PFSK-1 (cell line): ENCODE results near the gene STK33.

Experiments used
- FOXP2 ChIP-seq: optimal IDR thresholded peaks from 2 replicates; pipeline ENCODE3; 2011; ENCODE audit warnings: borderline replicate concordance, control low read depth, inconsistent platforms; ENCODE audit not compliant: insufficient read depth; ENCODE audit errors: extremely low read length, extremely low read depth
- POLR2AphosphoS5 ChIP-seq: IDR thresholded peaks from 2 replicates; pipeline ENCODE4 v1.6.1; 2012; ENCODE audit warnings: low read depth, mild to moderate bottlenecking, control low read depth, low read length, moderate library complexity
- SIN3A ChIP-seq: IDR thresholded peaks from 2 replicates; pipeline ENCODE4 v1.6.1; 2012; ENCODE audit warnings: mild to moderate bottlenecking, low read length, moderate library complexity, borderline replicate concordance; ENCODE audit not compliant: insufficient read depth
- TAF1 ChIP-seq: IDR thresholded peaks from 2 replicates; pipeline ENCODE4 v1.6.1; 2012; ENCODE audit warnings: low read length, control low read depth, borderline replicate concordance; ENCODE audit not compliant: insufficient read depth
- TF ChIP-seq, protein P1 (sequence below), 2 experiments: IDR thresholded peaks; 2 replicates each; pipeline versions ENCODE4 v1.6.1 to v1.8.0; 2011 to 2012; ENCODE audit warnings: low read depth in 2 of 2, low read length in 2 of 2, control low read depth in 1 of 2, inconsistent platforms in 1 of 2, mild to moderate bottlenecking in 1 of 2, moderate library complexity in 1 of 2; ENCODE audit not compliant: insufficient read depth in 1 of 2

DNA sequence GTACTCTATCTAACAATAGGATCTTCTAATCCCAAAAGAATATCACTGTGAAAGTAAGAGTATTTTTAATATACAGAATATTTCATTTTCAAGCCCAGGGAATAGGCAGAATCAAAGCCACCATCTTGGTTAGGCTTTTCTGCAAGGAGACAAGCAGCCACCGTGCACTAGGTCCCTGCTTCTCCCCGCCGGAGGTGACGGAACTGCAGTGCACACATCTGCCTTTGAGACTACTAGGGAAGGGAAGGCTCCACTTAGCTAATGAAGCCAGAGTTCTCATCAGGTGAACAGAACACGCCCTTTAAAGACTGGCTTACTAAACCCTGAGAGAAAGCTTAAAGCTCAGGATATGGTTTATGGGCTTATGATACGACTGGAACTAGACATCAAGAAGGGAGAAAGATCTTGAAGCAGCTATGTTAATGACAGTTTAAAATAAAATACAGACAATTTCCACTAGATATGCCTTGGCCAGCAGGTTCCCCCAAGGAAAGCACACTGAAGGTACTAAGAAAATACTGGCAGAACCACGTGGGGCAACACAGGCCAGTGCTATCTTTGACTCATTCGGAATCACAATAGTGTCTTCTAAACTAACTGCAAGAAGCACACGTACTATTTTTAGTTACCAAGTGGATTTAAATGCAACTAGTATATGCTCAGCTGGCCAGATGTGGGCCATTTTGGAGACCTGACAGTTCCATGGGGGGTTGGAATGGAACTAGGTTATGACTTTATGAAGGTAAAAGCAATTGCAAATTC, 203.0 kb downstream of the STK33 start:
- no peak for TF ChIP-seq TAF1
- TF ChIP-seq POLR2AphosphoS5 = no peak
- TF ChIP-seq FOXP2 = no peak
- no peak for TF ChIP-seq SIN3A
- TF ChIP-seq, protein P1, sequence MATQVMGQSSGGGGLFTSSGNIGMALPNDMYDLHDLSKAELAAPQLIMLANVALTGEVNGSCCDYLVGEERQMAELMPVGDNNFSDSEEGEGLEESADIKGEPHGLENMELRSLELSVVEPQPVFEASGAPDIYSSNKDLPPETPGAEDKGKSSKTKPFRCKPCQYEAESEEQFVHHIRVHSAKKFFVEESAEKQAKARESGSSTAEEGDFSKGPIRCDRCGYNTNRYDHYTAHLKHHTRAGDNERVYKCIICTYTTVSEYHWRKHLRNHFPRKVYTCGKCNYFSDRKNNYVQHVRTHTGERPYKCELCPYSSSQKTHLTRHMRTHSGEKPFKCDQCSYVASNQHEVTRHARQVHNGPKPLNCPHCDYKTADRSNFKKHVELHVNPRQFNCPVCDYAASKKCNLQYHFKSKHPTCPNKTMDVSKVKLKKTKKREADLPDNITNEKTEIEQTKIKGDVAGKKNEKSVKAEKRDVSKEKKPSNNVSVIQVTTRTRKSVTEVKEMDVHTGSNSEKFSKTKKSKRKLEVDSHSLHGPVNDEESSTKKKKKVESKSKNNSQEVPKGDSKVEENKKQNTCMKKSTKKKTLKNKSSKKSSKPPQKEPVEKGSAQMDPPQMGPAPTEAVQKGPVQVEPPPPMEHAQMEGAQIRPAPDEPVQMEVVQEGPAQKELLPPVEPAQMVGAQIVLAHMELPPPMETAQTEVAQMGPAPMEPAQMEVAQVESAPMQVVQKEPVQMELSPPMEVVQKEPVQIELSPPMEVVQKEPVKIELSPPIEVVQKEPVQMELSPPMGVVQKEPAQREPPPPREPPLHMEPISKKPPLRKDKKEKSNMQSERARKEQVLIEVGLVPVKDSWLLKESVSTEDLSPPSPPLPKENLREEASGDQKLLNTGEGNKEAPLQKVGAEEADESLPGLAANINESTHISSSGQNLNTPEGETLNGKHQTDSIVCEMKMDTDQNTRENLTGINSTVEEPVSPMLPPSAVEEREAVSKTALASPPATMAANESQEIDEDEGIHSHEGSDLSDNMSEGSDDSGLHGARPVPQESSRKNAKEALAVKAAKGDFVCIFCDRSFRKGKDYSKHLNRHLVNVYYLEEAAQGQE (IDR thresholded peaks at IDR 0.05; ENCODE audit: insufficient read depth in 1 of 2, low read depth in 2 of 2, low read length in 2 of 2) = no peak
